Lower leg skin (tissue), 3 donors: ENCODE data around the gene NDC80.
"Not testable (repeated sequence)": the region's sequence is repeated elsewhere in the genome, so short reads cannot be mapped to it uniquely, and the experiment has no call there.

ENCODE experiments used
- CTCF ChIP-seq, 3 donors: fragments of 450-650 bp; IDR thresholded peaks; one replicate each; pipeline ENCODE4 v1.5.1; 2016; ENCODE audit warnings: antibody characterized with exemption in 3 of 3, mild to moderate bottlenecking in 3 of 3, moderate library complexity in 2 of 3
- POLR2A ChIP-seq, 2 donors: fragments of 450-650 bp; IDR thresholded peaks; one replicate each; pipeline ENCODE4 v1.6.1; 2016 to 2017; ENCODE audit warnings: antibody characterized with exemption in 2 of 2, mild to moderate bottlenecking in 1 of 2, moderate library complexity in 1 of 2

- TF ChIP-seq CTCF, POLR2A (IDR thresholded peaks at IDR 0.05): not testable (repeated sequence)
Observed at GRCh38 chr18:2662288-2662687, 90.9 kb downstream of the NDC80 start.
